ENCODE data around the gene UBE2U. TPM values are rescaled to one million over a fixed set of nuclear protein-coding genes. Genes with fewer than 3 reads are reported as not detected.

UBE2U gene
- total and polyA plus RNA-seq, 2 of the 4 experiments (the other 2 are of a cell fraction) = not detected

DNA sequence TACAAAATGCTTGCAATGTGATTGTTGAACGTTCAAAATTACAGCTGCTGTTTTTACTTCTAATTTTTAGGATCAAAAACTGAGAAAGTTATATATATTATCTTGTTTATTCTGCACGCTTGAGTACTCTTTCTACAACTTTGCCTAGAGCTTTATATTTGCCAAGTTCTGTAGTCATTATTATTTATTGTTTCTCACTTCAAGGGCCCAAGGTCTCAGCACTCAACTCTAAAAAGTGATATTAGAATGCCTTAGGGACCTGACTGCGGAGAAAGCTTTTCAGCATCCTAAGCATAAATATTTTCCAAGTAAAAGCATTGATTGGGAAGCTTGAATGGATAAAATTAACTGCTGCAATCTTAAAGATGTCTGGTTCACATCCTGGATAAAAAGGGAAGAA, 83.6 kb downstream of the UBE2U start:
- H3K4me3 ChIP-seq (ENCODE audit: insufficient read depth, low read depth, low read length) = no peak overlapping the region
- H3K56ac ChIP-seq (ENCODE audit: extremely low read depth, insufficient read depth, low read length) = no peak overlapping the region
- no peak overlapping the region for H2AK5ac ChIP-seq (ENCODE audit: low read depth, low read length)
- no peaks in the 10 kb centered on the region for H3K4me1 ChIP-seq (ENCODE audit: control insufficient read depth, insufficient read depth, low read length)
- H2AK9ac ChIP-seq (replicated peaks; ENCODE audit: low read depth, low read length, poor library complexity) = no peak overlapping the region
- H4K8ac ChIP-seq (ENCODE audit: low read depth in 2 of 2, low read length in 2 of 2) = no peak overlapping the region
- H3K4ac ChIP-seq (ENCODE audit: low read depth, low read length) = no peak overlapping the region
- no peaks in the 10 kb centered on the region for H4K20me1 ChIP-seq (ENCODE audit: insufficient read depth, low read length)
- ChIA-PET POLR2A (ENCODE audit: unreplicated experiment) (interaction anchor here (0.6 kb wide), 1 partner anchor 538 kb away, joined by 3 read pairs; no protein-coding TSS in a partner anchor), CTCF (no interaction called here)
- ATAC-seq (ENCODE audit: low read depth) (no peak), DNase-seq (no peak)
- no peak overlapping the region for H4K91ac ChIP-seq (ENCODE audit: insufficient read depth, low read depth, low read length)
- H3K9ac ChIP-seq (ENCODE audit: low read depth, low read length) = no peak overlapping the region
- no peaks in the 10 kb centered on the region for H3K9me1 ChIP-seq (ENCODE audit: insufficient read depth, low read length)
- no peak overlapping the region for H2BK20ac ChIP-seq (ENCODE audit: low read depth, low read length)
- H3K27ac ChIP-seq (ENCODE audit: insufficient read depth, low read length) = no peak overlapping the region
- intact Hi-C loops (cut with micrococcal nuclease) = no loop called here
- TF ChIP-seq MAFK (IDR thresholded peaks at IDR 0.05; ENCODE audit: low read depth, low read length) = no peak
- TF ChIP-seq RCOR1 (IDR thresholded peaks at IDR 0.05; ENCODE audit: insufficient replicate concordance, low read length) = no peak
- no peak for TF ChIP-seq POLR2A (IDR thresholded peaks at IDR 0.05; ENCODE audit: low read depth, low read length)
- TF ChIP-seq, protein P1, sequence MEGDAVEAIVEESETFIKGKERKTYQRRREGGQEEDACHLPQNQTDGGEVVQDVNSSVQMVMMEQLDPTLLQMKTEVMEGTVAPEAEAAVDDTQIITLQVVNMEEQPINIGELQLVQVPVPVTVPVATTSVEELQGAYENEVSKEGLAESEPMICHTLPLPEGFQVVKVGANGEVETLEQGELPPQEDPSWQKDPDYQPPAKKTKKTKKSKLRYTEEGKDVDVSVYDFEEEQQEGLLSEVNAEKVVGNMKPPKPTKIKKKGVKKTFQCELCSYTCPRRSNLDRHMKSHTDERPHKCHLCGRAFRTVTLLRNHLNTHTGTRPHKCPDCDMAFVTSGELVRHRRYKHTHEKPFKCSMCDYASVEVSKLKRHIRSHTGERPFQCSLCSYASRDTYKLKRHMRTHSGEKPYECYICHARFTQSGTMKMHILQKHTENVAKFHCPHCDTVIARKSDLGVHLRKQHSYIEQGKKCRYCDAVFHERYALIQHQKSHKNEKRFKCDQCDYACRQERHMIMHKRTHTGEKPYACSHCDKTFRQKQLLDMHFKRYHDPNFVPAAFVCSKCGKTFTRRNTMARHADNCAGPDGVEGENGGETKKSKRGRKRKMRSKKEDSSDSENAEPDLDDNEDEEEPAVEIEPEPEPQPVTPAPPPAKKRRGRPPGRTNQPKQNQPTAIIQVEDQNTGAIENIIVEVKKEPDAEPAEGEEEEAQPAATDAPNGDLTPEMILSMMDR (conservative IDR thresholded peaks at IDR 0.05; ENCODE audit: low read depth, low read length) = no peak
- TF ChIP-seq SMC3 (IDR thresholded peaks at IDR 0.05; ENCODE audit: low read depth, low read length) = no peak
- TF ChIP-seq, protein P2, sequence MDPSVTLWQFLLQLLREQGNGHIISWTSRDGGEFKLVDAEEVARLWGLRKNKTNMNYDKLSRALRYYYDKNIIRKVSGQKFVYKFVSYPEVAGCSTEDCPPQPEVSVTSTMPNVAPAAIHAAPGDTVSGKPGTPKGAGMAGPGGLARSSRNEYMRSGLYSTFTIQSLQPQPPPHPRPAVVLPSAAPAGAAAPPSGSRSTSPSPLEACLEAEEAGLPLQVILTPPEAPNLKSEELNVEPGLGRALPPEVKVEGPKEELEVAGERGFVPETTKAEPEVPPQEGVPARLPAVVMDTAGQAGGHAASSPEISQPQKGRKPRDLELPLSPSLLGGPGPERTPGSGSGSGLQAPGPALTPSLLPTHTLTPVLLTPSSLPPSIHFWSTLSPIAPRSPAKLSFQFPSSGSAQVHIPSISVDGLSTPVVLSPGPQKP (IDR thresholded peaks at IDR 0.05; ENCODE audit: borderline replicate concordance, low read depth, low read length) = no peak
- no peak for TF ChIP-seq FOS (IDR thresholded peaks at IDR 0.05; ENCODE audit: low read depth, low read length)
- TF ChIP-seq RFX5 (IDR thresholded peaks at IDR 0.05; ENCODE audit: low read depth, low read length) = no peak
- TF ChIP-seq RAD21 (IDR thresholded peaks at IDR 0.05; ENCODE audit: low read length) = no peak
- TF ChIP-seq MXI1 (IDR thresholded peaks at IDR 0.05; ENCODE audit: borderline replicate concordance, low read depth, low read length) = no peak
- no peak for TF ChIP-seq USF2 (IDR thresholded peaks at IDR 0.05; ENCODE audit: low read depth, low read length)
- no peak for TF ChIP-seq CHD1 (IDR thresholded peaks at IDR 0.05; ENCODE audit: low read depth, low read length)
- TF ChIP-seq MAZ (IDR thresholded peaks at IDR 0.05; ENCODE audit: borderline replicate concordance, low read depth, low read length) = no peak
- TF ChIP-seq CEBPB (IDR thresholded peaks at IDR 0.05; ENCODE audit: low read depth, low read length) = no peak
- H4K5ac ChIP-seq (ENCODE audit: low read depth, low read length) = no peak overlapping the region
- no peaks in the 10 kb centered on the region; the same call in none of the 2 replicates for H3K27me3 ChIP-seq (ENCODE audit: control insufficient read depth, insufficient read depth, low read length)
- BruUV-seq (replicated peaks) = no TSS peak
- H3K9me3 ChIP-seq (ENCODE audit: control insufficient read depth, insufficient read depth, low read length) = no peaks in the 10 kb centered on the region
- no peak overlapping the region for H3K23ac ChIP-seq (ENCODE audit: low read depth, low read length)
- H2BK5ac ChIP-seq (ENCODE audit: low read depth, low read length, poor library complexity, severe bottlenecking) = no peak overlapping the region
- H3K14ac ChIP-seq (replicated peaks; ENCODE audit: low read depth, low read length) = no peak overlapping the region
- whole genome bisulfite sequencing, 2 experiments (ENCODE audit: extremely low coverage in 2 of 2, insufficient read length in 1 of 2) = no CpG with 5 or more reads among the region's 3 CpGs
- dilution Hi-C loops (cut with HindIII; ENCODE audit: low sequenced_read_pairs, unreplicated experiment) = no loop called here
- H3K4me2 ChIP-seq (ENCODE audit: low read depth, low read length) = no peak overlapping the region
- H2AFZ ChIP-seq (replicated peaks; ENCODE audit: low read length, poor library complexity) = no peak overlapping the region
- H3K79me1 ChIP-seq (ENCODE audit: low read depth in 1 of 2, low read length in 2 of 2) = no peaks in the 10 kb centered on the region
- no peaks in the 10 kb centered on the region for H3K36me3 ChIP-seq (ENCODE audit: control insufficient read depth, insufficient read depth, low read length)
- H2BK120ac ChIP-seq (ENCODE audit: low read depth, low read length) = no peak overlapping the region
- H3K18ac ChIP-seq (ENCODE audit: low read depth, low read length) = no peak overlapping the region
- in situ Hi-C loops (cut with MboI; ENCODE audit: low sequenced_read_pairs) = no loop called here
- H2BK15ac ChIP-seq (ENCODE audit: low read depth, low read length) = no peak overlapping the region
